T-helper 9 cell (primary cell): ENCODE results near the gene EEF1AKMT3.
A peak's percentile ranks its signal among the peaks of the same experiment; 100 is the strongest.

Source experiments
- DNase-seq: peaks from one replicate; pipeline ENCODE4 v3.0.0-alpha.2; 2020

Gene EEF1AKMT3

DNA sequence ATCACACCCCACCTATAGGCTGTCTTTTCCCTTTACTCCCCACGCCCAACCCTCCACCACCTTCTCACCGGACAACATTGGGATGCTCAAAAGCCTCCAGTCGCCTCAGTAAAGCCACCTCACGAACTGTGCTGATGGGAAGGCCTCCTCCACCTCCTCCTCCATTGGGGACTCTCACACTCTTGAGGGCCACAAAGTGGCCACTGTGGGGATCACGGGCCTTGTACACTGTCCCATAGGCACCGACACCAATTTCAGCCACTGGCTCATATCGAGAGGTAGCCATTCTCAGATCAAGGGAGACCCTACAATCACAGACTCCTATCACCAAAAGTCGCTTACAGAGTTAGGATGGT, 21.0 kb upstream of the EEF1AKMT3 start:
- no peak for DNase-seq

DNA sequence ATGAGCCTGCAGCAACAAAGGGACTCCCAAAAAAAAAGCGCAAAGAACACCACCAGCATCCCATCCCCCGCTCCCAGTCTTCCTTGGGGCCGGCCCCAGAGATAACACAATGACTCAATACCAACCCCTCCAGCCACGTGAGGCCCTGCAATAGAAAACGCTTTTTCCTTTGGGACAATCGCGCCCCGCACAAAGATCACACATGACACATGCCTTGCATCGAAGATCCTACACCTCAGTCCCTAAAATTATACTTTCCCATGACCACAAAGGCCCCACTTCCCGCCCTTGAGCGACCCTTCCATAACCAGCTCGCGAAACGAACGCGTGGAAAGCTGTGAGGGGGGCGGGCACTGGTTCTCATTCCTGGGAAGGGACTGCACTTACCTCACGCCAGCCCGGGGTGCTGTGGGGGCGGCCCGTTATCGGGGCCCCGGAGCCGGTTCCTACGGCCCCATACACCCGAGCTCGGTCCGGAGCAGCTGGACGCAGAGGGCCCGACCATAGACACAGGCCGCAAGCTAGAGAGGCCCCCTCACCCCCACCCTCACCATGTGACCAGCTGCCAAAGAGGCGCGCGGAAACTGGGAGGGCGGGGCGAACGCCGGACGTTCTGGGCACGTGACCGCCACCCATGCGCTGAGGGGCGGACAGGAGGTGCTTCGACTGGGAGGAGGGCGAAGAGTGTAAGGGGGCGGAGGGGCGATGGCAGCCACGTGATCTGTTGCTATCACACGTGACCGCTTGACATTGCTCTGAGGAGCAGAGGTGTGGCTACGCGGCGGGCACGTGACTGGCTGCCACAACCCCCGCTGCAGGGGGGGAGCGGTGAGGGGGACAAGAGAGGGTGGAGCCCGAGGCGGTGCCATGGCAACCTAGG, 20.4 kb upstream of the EEF1AKMT3 start, which contains the start of gene CDK4:
Gene CDK4 (minus strand): TSS at position 523 of the 880 bp plus-strand sequence. CDS start 593 bp downstream, outside the sequence.
- DNase-seq: peak; percentile 99

DNA sequence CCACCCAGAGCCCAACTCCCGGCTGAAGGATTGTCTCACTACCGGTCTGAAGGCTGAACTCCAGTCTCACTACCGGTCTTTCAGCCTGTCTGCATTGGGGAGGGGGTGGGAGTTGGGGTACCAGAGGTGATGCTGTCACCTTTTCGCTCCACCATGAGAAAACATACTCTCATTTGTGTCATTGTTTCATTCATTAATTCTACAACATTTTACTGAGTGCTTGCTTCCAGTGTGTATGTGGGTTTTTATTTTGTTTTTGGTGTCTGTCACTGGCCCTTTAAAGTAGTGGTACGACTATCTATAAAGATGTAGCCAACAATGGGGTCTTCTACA, 19.8 kb upstream of the EEF1AKMT3 start:
- DNase-seq: no peak

GRCh38 chr12:57753756-57754337, 18.6 kb upstream of the EEF1AKMT3 start:
- DNase-seq: no peak

DNA sequence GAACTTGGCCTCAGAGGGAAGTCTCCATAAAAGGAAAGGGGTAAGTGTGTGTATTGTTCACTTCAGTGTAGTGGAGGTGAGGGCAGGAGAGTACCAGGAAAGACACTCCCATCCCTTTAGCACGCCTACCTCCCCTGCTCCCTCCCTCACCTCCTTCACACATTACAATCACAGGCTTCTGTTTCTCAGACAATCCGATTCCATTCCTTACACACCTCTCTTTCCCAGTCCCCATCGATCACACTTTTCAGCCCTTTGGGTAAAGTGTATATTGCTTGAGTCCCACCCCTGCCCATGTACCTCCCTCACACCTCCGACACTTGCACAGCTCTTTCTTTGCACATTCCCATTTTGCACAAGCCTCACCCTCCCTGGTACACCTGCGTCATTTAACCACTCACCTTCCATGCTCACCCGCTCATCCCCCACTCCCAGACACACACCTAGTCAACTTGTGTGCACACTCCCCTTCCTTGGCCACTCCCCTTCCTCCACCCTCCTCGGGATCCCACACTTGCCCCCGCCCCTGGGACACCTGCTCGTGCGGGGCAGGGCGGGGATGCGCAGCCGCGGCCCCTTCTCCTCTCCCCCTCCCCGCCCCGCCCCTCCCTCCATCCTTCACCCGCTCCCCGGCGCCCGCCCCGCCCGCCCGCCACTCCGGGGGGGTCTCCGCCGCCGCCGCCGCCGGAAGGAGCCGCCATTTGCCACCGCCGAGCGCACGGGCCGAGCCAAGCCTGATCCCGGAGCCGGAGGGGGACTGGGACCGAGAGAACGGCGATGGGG, 17.8 kb upstream of the EEF1AKMT3 start, which contains the start of gene MARCHF9:
Gene MARCHF9 (plus strand): TSS at position 693 of the 783 bp plus-strand sequence. CDS start 426 bp downstream, outside the sequence.
- DNase-seq: peak; percentile 81

- DNase-seq: no peak
Measured at GRCh38 chr12:57755194-57755453, 17.3 kb upstream of the EEF1AKMT3 start.

DNA sequence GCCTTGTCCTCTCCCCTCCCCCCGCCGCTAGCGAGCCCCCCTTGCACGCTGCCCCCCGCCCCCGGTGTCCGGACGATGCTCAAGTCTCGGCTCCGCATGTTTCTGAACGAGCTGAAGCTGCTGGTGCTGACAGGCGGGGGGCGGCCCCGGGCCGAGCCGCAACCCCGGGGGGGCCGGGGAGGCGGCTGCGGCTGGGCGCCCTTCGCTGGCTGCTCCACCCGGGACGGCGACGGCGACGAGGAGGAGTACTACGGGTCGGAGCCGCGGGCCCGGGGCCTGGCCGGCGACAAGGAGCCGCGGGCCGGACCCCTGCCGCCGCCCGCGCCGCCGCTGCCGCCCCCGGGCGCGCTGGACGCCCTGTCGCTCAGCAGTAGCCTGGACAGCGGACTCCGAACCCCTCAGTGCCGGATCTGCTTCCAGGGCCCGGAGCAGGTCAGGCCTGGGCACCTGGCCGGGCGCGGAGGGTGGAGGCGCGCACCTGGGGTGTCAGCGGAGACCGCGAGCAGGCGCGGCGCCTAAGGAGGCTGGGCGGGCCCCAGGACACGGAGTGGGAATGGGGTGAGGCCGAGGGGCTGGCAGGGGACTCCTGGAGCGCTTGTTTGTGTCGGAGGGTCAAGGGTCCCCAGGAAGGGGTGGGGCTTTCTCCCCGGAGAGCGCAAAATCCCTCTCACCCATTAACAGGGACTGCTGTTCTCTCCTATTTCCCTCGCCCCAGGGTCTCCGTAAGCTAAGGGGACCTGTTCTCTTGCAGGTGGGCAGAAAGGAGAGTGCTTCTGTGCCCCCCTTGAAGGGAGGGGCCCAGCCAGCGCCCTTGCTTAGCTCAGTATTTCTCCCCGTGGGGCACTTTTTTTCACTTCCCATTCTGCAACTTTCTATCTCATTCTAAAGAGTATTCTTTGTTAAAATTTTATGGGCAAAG, 16.7 kb upstream of the EEF1AKMT3 start:
- DNase-seq: peak; percentile 48

- DNase-seq: peak; percentile 58
Measured at GRCh38 chr12:57756406-57757341, 15.7 kb upstream of the EEF1AKMT3 start.

GRCh38 chr12:57757771-57758170, 14.6 kb upstream of the EEF1AKMT3 start:
- no peak for DNase-seq

GRCh38 chr12:57758552-57759359, 13.7 kb upstream of the EEF1AKMT3 start:
- no peak for DNase-seq

- DNase-seq: no peak
Measured at GRCh38 chr12:57759360-57759980, 12.9 kb upstream of the EEF1AKMT3 start.

DNA sequence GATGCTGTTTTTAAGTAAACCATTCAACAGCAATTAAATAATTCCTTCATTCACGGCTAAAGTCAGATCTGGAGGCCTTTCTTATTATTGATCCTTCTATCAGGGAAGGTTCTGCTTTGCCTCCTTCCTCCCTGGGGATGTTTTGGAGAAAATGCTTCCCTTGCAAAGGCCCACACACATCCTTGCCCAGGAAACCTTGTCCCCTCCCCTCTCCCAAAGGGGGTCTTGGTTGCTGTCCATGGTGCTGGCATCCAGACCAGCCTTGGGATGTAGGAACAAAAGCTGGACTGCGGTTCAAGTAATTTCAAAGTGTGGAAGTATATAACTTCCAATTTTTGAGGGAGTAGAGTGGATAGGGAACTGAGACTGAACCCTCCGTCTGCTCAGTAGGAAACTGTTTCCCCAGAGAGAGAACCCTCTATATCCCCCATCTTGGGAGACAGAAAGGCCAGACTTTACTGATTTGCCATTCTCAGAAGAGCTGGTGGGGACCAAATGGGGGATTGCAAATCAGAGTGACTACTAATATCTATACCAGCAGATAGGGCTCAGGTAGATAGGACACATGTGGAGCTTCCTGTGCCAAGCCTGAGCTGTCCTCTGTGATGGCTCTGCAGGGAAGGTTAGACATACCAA, 11.9 kb upstream of the EEF1AKMT3 start:
- DNase-seq: no peak

DNA sequence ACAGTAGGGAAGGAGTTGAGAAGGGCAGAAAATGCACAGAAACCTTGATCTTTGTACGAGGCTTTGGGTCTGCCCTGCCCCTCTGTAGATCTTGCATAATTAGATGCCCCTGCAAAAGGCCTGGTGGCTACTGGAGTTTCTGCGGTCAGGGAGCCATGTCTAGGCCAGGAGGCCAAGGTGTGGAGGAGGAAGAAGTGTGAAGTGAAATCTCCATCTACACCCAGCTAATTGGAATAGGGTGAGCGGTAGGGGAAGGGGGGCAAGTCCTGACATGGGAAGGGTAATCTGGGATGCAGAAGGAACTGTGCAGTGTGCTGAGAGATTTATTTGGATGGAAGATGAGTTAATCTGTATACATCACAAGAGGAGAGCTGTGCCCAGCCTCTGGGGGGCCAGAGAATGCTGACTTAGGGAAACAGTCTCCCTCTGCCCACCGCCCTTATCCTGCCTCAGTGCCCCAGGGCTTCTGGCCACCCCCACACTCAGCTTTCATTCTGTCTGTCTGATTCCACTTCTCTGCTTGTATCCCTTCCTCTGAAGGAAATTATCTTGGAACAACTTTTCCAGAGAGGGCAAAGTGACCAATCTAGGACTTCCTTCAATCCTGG, 10.9 kb upstream of the EEF1AKMT3 start:
- DNase-seq: no peak

- DNase-seq: no peak
Measured at GRCh38 chr12:57762463-57762862, 10.0 kb upstream of the EEF1AKMT3 start.

- no peak for DNase-seq
Measured at GRCh38 chr12:57763881-57764661, 8.3 kb upstream of the EEF1AKMT3 start.

DNA sequence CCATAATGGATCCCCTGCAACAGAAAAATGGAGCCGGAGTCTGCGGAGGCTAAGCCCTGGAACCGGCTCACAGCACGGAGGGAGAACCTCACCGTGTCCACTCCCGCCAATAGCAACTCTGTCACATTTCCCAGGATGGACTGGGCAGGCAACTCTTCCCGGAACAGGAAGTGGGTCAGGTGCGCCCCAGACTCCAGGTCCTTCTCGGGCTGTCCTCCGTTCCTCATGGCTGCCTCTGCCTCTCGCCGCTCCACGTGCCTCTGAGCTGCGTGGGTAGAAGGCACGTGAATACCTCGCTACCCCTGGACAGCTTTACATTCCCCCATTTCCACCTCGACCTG, 7.8 kb upstream of the EEF1AKMT3 start:
- no peak for DNase-seq

GRCh38 chr12:57765003-57765697, 7.3 kb upstream of the EEF1AKMT3 start:
- DNase-seq: peak; percentile 53
